Astrocyte (in vitro differentiated cells and primary cell): Measurements from ENCODE around the gene LRRK2.

Experiments
- EZH2 ChIP-seq: IDR thresholded peaks from 2 replicates; pipeline ENCODE4 v1.6.1; 2012; ENCODE audit warnings: mild to moderate bottlenecking, low read length, inconsistent platforms; ENCODE audit not compliant: insufficient read depth
- TF ChIP-seq, protein P1 (sequence below): IDR thresholded peaks from 2 replicates; pipeline ENCODE4 v1.5.1; 2011; ENCODE audit warnings: low read depth, mild to moderate bottlenecking, inconsistent platforms, low read length, moderate library complexity; ENCODE audit not compliant: insufficient read depth

DNA sequence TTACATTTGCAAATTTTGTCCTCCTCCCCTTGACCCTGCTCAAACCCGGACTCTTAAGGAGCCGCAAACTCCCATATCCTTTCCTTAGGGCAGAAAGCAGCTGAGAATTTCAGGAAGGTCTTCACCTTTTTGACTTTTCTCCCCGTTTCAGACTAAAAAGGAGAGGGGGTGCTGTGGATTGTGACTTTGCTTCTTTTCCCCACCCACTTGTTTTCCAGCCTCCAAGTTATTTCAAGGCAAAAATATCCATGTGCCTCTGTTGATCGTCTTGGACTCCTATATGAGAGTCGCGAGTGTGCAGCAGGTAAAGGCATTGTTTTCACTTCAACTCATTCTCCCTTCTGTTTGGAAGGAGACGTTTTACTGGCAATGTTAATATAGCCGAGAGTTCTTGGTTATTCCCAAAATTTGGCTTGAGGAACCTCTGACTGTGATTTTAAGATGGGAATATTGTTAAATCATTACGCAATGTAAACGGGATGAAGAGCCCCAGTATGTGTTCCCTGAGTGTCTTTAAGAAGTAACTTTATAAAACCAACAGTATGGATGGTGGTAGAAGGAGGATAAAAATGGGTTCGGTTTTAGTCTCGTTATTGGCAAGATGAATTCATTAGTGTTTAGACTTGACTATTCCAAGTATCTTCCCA lies 663 bp downstream of the LRRK2 start:
- TF ChIP-seq, protein P1, sequence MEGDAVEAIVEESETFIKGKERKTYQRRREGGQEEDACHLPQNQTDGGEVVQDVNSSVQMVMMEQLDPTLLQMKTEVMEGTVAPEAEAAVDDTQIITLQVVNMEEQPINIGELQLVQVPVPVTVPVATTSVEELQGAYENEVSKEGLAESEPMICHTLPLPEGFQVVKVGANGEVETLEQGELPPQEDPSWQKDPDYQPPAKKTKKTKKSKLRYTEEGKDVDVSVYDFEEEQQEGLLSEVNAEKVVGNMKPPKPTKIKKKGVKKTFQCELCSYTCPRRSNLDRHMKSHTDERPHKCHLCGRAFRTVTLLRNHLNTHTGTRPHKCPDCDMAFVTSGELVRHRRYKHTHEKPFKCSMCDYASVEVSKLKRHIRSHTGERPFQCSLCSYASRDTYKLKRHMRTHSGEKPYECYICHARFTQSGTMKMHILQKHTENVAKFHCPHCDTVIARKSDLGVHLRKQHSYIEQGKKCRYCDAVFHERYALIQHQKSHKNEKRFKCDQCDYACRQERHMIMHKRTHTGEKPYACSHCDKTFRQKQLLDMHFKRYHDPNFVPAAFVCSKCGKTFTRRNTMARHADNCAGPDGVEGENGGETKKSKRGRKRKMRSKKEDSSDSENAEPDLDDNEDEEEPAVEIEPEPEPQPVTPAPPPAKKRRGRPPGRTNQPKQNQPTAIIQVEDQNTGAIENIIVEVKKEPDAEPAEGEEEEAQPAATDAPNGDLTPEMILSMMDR, result no peak
- TF ChIP-seq EZH2, result no peak
